Measurements from ENCODE around the gene POU3F3.

POU3F3 gene

GRCh38 chr2:104896446-104896845 is 42.5 kb downstream of the POU3F3 start:
- no peak overlapping the region for H2AFZ ChIP-seq (ENCODE audit: low read length)
- H3K4me1 ChIP-seq (ENCODE audit: insufficient read depth, low read length, poor library complexity, severe bottlenecking): peaks cover 3% of the 10 kb centered on the region
- H3K79me2 ChIP-seq (ENCODE audit: insufficient read depth, low read length): no peaks in the 10 kb centered on the region
- H3K36me3 ChIP-seq (ENCODE audit: insufficient read depth, low read length): no peaks in the 10 kb centered on the region
- H3K27me3 ChIP-seq (ENCODE audit: insufficient read depth, low read length, poor library complexity, severe bottlenecking): no peaks in the 10 kb centered on the region
- H3K9ac ChIP-seq (ENCODE audit: low read depth, low read length, poor library complexity, severe bottlenecking): no peak overlapping the region
- H3K4me2 ChIP-seq (ENCODE audit: low read depth, low read length, poor library complexity, severe bottlenecking): no peak overlapping the region
- no peak overlapping the region for H3K4me3 ChIP-seq (ENCODE audit: low read length, poor library complexity, severe bottlenecking)
- H3F3A ChIP-seq (ENCODE audit: low read depth): no peaks in the 10 kb centered on the region
- no peaks in the 10 kb centered on the region for H3K9me2 ChIP-seq (replicated peaks; ENCODE audit: low read depth, low read length)
- TF ChIP-seq CTCF (conservative IDR thresholded peaks at IDR 0.05; ENCODE audit: low read length) (no peak), EZH2phosphoT487 (IDR thresholded peaks at IDR 0.05; ENCODE audit: borderline replicate concordance) (no peak)
- H3K9me3 ChIP-seq (ENCODE audit: insufficient read depth, low read depth, low read length): no peaks in the 10 kb centered on the region
- H4K20me1 ChIP-seq (ENCODE audit: insufficient read depth, low read length, poor library complexity, severe bottlenecking): no peaks in the 10 kb centered on the region

GRCh38 chr2:104897515-104898184 is 43.7 kb downstream of the POU3F3 start:
- Histone ChIP-seq H3K27me3 (ENCODE audit: insufficient read depth, low read length, poor library complexity, severe bottlenecking) (no peaks in the 10 kb centered on the region), H3K4me3 (ENCODE audit: low read length, poor library complexity, severe bottlenecking) (no peak overlapping the region), H3K9me3 (ENCODE audit: insufficient read depth, low read depth, low read length) (no peaks in the 10 kb centered on the region), H4K20me1 (ENCODE audit: insufficient read depth, low read length, poor library complexity, severe bottlenecking) (no peaks in the 10 kb centered on the region), H3F3A (ENCODE audit: low read depth) (no peaks in the 10 kb centered on the region), H3K4me1 (ENCODE audit: insufficient read depth, low read length, poor library complexity, severe bottlenecking) (peaks cover 3% of the 10 kb centered on the region), H3K4me2 (ENCODE audit: low read depth, low read length, poor library complexity, severe bottlenecking) (no peak overlapping the region), H3K9ac (ENCODE audit: low read depth, low read length, poor library complexity, severe bottlenecking) (no peak overlapping the region), H3K79me2 (ENCODE audit: insufficient read depth, low read length) (no peaks in the 10 kb centered on the region), H2AFZ (ENCODE audit: low read length) (no peak overlapping the region), H3K36me3 (ENCODE audit: insufficient read depth, low read length) (no peaks in the 10 kb centered on the region), H3K9me2 (replicated peaks; ENCODE audit: low read depth, low read length) (no peaks in the 10 kb centered on the region)
- no peak for TF ChIP-seq EZH2phosphoT487 (IDR thresholded peaks at IDR 0.05; ENCODE audit: borderline replicate concordance)
- TF ChIP-seq CTCF (conservative IDR thresholded peaks at IDR 0.05; ENCODE audit: low read length): no peak

GRCh38 chr2:104900608-104901007 is 46.7 kb downstream of the POU3F3 start:
- Histone ChIP-seq H3K4me2 (ENCODE audit: low read depth, low read length, poor library complexity, severe bottlenecking) (no peak overlapping the region), H3K4me1 (ENCODE audit: insufficient read depth, low read length, poor library complexity, severe bottlenecking) (peaks cover 3% of the 10 kb centered on the region), H3K9ac (ENCODE audit: low read depth, low read length, poor library complexity, severe bottlenecking) (no peak overlapping the region), H3K79me2 (ENCODE audit: insufficient read depth, low read length) (no peaks in the 10 kb centered on the region), H3K9me2 (replicated peaks; ENCODE audit: low read depth, low read length) (no peaks in the 10 kb centered on the region), H3K9me3 (ENCODE audit: insufficient read depth, low read depth, low read length) (no peaks in the 10 kb centered on the region), H2AFZ (ENCODE audit: low read length) (no peak overlapping the region), H4K20me1 (ENCODE audit: insufficient read depth, low read length, poor library complexity, severe bottlenecking) (no peaks in the 10 kb centered on the region), H3K4me3 (ENCODE audit: low read length, poor library complexity, severe bottlenecking) (no peak overlapping the region), H3K36me3 (ENCODE audit: insufficient read depth, low read length) (no peaks in the 10 kb centered on the region), H3F3A (ENCODE audit: low read depth) (no peaks in the 10 kb centered on the region), H3K27me3 (ENCODE audit: insufficient read depth, low read length, poor library complexity, severe bottlenecking) (no peaks in the 10 kb centered on the region)
- TF ChIP-seq EZH2phosphoT487 (IDR thresholded peaks at IDR 0.05; ENCODE audit: borderline replicate concordance) (no peak), CTCF (conservative IDR thresholded peaks at IDR 0.05; ENCODE audit: low read length) (no peak)
